Measurements from ENCODE around the gene C3orf22. TPM values are rescaled to one million over a fixed set of nuclear protein-coding genes. Genes with fewer than 3 reads are reported as not detected.
A peak's percentile ranks its signal among the peaks of the same experiment; 100 is the strongest.

The C3orf22 gene
- total and polyA plus RNA-seq, 2 donors (not counting 1 experiment from before 2014, with no cell fraction given) = not detected

DNA sequence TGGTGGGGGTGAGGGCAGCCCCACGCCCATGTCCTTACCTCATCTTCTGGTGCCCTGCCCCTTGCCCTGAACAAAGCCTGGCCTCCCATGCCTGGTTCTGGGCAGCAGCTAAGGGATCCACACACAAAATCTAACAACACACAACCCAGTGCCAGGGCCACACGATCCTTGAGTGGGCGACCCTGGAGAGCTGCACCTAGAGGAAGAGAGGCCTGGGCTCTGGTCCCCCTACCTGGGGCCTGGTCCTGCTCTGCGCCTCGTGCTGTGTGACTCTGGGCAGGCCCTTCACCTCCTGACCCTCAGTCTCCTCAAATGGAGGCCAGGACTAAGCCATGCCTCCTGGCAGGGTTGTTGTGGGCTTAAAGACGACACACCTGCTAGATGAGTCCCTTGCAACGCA, 20.0 kb upstream of the C3orf22 start:
- no peaks in the 10 kb centered on the region for H3K36me3 ChIP-seq (ENCODE audit: control insufficient read depth, insufficient read depth, low read length)
- DNase-seq (ENCODE audit: low read depth in 2 of 2) = no peak
- no peaks in the 10 kb centered on the region for H3K79me2 ChIP-seq (ENCODE audit: control insufficient read depth, insufficient read depth, low read length)
- H3K9ac ChIP-seq (ENCODE audit: insufficient read depth, low read length) = no peak overlapping the region
- TF ChIP-seq, protein P1, sequence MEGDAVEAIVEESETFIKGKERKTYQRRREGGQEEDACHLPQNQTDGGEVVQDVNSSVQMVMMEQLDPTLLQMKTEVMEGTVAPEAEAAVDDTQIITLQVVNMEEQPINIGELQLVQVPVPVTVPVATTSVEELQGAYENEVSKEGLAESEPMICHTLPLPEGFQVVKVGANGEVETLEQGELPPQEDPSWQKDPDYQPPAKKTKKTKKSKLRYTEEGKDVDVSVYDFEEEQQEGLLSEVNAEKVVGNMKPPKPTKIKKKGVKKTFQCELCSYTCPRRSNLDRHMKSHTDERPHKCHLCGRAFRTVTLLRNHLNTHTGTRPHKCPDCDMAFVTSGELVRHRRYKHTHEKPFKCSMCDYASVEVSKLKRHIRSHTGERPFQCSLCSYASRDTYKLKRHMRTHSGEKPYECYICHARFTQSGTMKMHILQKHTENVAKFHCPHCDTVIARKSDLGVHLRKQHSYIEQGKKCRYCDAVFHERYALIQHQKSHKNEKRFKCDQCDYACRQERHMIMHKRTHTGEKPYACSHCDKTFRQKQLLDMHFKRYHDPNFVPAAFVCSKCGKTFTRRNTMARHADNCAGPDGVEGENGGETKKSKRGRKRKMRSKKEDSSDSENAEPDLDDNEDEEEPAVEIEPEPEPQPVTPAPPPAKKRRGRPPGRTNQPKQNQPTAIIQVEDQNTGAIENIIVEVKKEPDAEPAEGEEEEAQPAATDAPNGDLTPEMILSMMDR (conservative IDR thresholded peaks at IDR 0.05 in 1 of 2, IDR thresholded peaks at IDR 0.05 in 1 of 2; ENCODE audit: low read depth in 1 of 2, low read length in 2 of 2) = no peak
- no peak for TF ChIP-seq EZH2 (IDR thresholded peaks at IDR 0.05; ENCODE audit: low read length, missing control alignments)
- H3K9me3 ChIP-seq (ENCODE audit: control insufficient read depth, insufficient read depth, low read depth, low read length) = no peaks in the 10 kb centered on the region
- H3K4me1 ChIP-seq (ENCODE audit: control insufficient read depth, extremely low read depth, insufficient read depth, low read length) = no peaks in the 10 kb centered on the region
- H2AFZ ChIP-seq (ENCODE audit: low read length) = no peak overlapping the region
- H3K4me2 ChIP-seq (ENCODE audit: extremely low read depth, insufficient read depth, low read length) = no peak overlapping the region
- H4K20me1 ChIP-seq (ENCODE audit: control insufficient read depth, extremely low read depth, insufficient read depth, low read length) = no peaks in the 10 kb centered on the region
- no peak overlapping the region for H3K27ac ChIP-seq (ENCODE audit: insufficient read depth, low read length)
- H3K4me3 ChIP-seq (replicated peaks in 1 of 4; ENCODE audit: control extremely low read depth in 1 of 4, insufficient read depth in 1 of 4, low read depth in 3 of 4, low read length in 4 of 4) = no peak overlapping the region
- peaks cover 5% of the 10 kb centered on the region for H3K27me3 ChIP-seq (ENCODE audit: control insufficient read depth, insufficient read depth, low read length)

DNA sequence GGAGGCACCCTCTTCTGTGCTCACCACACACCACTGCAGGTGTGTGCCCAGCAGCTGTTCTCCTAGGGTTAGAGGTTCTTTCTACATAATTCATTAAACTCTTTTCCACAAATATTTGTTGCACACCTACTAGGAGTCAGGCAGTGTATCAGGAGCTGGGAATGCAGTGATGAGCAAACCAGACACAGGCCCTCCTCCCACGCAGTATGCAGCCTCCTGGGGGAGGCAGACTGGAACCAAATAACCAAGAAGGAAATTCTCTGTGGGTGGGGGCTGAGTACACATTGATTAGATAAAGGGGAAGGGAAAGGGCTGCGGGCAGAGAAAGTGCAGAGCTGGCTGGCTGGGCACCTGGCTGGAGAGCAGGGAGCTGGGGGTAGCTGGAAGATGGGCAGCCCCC, 18.5 kb upstream of the C3orf22 start:
- Histone ChIP-seq H3K9me3 (ENCODE audit: control insufficient read depth, insufficient read depth, low read depth, low read length) (no peaks in the 10 kb centered on the region), H3K4me2 (ENCODE audit: extremely low read depth, insufficient read depth, low read length) (no peak overlapping the region), H2AFZ (ENCODE audit: low read length) (no peak overlapping the region), H3K9ac (ENCODE audit: insufficient read depth, low read length) (no peak overlapping the region), H3K27me3 (ENCODE audit: control insufficient read depth, insufficient read depth, low read length) (peaks cover 7% of the 10 kb centered on the region), H3K36me3 (ENCODE audit: control insufficient read depth, insufficient read depth, low read length) (no peaks in the 10 kb centered on the region), H4K20me1 (ENCODE audit: control insufficient read depth, extremely low read depth, insufficient read depth, low read length) (no peaks in the 10 kb centered on the region), H3K4me1 (ENCODE audit: control insufficient read depth, extremely low read depth, insufficient read depth, low read length) (no peaks in the 10 kb centered on the region), H3K4me3 (replicated peaks in 1 of 4; ENCODE audit: control extremely low read depth in 1 of 4, insufficient read depth in 1 of 4, low read depth in 3 of 4, low read length in 4 of 4) (no peak overlapping the region), H3K79me2 (ENCODE audit: control insufficient read depth, insufficient read depth, low read length) (no peaks in the 10 kb centered on the region), H3K27ac (ENCODE audit: insufficient read depth, low read length) (no peak overlapping the region)
- no peak for TF ChIP-seq EZH2 (IDR thresholded peaks at IDR 0.05; ENCODE audit: low read length, missing control alignments)
- TF ChIP-seq, protein P1 (conservative IDR thresholded peaks at IDR 0.05 in 1 of 2, IDR thresholded peaks at IDR 0.05 in 1 of 2; ENCODE audit: low read depth in 1 of 2, low read length in 2 of 2) = no peak
- no peak for DNase-seq (ENCODE audit: low read depth in 2 of 2)

DNA sequence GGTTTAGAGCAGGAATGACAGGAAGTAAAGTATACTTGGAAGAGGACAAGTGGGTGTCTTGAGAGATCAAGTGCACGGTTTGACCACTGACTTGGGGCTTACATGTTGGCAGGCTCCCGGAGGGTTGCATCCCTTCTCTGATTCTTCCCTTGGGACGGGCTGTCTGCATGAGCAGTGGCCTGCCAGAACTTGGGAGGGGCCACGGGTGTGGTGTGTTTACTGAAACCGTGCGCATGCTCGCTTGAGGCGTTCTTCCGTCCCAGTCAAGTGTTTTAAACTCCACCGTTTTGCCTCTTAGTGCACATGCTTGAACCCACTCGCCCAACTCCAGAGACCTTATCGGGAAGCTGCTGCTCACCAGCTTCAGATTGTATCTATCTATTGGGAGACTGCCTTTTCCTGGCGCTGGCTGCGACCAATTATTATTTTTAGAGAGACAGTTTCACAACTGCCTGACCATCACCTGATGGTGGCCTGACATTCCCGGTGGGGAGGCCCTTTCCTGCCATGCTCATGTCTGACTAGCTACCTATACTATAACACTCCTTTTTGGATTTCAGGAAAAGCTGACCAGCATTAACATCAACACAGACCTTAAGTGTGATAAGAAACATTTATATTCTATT, 14.9 kb upstream of the C3orf22 start:
- Histone ChIP-seq H3K4me3 (replicated peaks in 1 of 4; ENCODE audit: control extremely low read depth in 1 of 4, insufficient read depth in 1 of 4, low read depth in 3 of 4, low read length in 4 of 4) (no peak overlapping the region), H3K36me3 (ENCODE audit: control insufficient read depth, insufficient read depth, low read length) (no peaks in the 10 kb centered on the region), H3K9ac (ENCODE audit: insufficient read depth, low read length) (no peak overlapping the region), H3K9me3 (ENCODE audit: control insufficient read depth, insufficient read depth, low read depth, low read length) (no peaks in the 10 kb centered on the region), H3K4me1 (ENCODE audit: control insufficient read depth, extremely low read depth, insufficient read depth, low read length) (no peaks in the 10 kb centered on the region), H3K27ac (ENCODE audit: insufficient read depth, low read length) (no peak overlapping the region), H3K79me2 (ENCODE audit: control insufficient read depth, insufficient read depth, low read length) (no peaks in the 10 kb centered on the region), H3K27me3 (ENCODE audit: control insufficient read depth, insufficient read depth, low read length) (peaks cover 2% of the 10 kb centered on the region), H4K20me1 (ENCODE audit: control insufficient read depth, extremely low read depth, insufficient read depth, low read length) (no peaks in the 10 kb centered on the region), H2AFZ (ENCODE audit: low read length) (peak overlapping the region; percentile 51), H3K4me2 (ENCODE audit: extremely low read depth, insufficient read depth, low read length) (no peak overlapping the region)
- no peak for DNase-seq (ENCODE audit: low read depth in 2 of 2)
- TF ChIP-seq, protein P1 (conservative IDR thresholded peaks at IDR 0.05 in 1 of 2, IDR thresholded peaks at IDR 0.05 in 1 of 2; ENCODE audit: low read depth in 1 of 2, low read length in 2 of 2) = no peak
- no peak for TF ChIP-seq EZH2 (IDR thresholded peaks at IDR 0.05; ENCODE audit: low read length, missing control alignments)
